ENCODE results near the gene C10orf53.
"Not testable (repeated sequence)": the region's sequence is repeated elsewhere in the genome, so short reads cannot be mapped to it uniquely, and the experiment has no call there.

Gene C10orf53

DNA sequence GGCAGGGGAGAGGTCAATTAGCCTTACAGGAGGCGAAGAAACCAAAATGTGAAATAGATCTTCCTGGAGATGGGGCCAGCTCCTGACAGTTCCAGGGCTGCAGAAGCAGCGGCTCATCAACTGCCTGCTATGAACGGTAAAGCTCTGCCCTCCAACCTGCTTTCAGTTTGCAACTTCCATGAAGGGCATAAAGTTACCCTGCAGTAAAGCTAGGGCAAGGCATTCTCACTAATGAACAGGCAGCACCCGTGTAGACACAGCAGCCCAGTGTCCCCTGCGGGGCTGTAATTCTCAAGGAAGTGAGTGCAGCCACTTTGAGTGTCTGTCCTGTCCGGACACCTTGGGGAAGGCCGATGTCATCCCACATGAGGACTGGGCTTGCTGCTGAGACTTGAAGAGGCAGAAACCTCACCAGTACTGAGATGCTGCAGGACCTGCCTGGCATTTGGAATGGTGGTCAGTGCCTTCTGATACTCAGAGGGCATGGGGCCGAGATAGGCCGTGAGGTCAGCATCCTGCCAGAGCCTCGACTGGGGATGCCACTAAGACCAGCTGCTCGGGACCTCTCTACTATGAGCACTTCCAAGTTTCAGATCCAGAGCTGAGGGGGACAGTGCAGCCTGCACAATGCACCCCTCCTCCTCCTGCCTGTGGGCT lies 26.1 kb upstream of the C10orf53 start:
- no peak for DNase-seq

DNA sequence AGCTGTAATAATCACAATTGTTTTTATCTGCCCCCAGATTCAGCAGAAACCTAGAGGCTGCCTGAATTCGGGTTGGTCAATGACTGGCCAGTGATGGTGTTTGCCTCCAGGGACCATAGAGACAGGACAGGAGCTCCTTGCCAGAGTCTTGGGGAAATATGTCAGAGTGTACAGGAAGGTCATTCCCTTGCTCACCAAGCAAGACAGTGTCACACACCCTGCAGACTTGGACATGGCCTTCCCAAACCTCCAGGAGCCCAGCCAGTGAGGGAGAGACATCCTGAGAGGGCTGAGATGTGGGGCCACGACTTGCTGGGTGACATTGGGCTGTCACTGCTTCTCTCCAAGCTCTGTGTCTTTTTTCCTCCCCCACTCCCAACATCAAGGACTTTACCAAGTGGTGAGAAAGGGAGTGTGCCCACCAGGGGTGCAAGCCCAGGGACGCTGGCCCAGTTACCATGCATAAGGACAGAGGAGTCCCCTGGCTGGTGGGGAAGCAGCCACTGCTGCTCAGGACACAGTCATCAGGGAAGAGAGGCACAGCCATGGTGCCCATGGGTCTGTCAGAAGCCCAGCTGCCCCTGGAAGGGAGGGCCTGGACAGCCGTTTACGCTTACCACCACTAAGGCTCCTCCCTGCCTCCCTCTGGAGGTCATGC lies 25.3 kb upstream of the C10orf53 start:
- DNase-seq, result no peak

DNA sequence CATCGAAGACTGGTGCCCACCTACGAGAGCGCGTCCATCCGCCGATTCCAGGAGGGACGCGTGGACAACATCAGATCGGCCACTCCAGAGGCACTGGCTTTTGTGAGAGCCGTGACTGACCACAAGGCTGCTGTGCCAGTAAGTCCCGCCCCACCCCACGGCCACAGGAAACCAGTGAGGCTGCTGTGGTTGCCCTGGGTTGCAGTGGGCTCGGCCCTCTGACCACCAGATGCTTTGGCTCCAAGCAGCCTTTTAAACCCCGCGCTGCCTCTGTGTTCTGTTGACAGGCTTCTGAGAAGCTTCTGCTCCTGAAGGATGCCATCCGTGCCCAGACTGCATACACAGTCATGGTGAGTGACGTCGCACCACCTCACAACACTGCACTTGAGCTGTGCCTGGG lies 24.4 kb upstream of the C10orf53 start:
- no peak for DNase-seq

DNA sequence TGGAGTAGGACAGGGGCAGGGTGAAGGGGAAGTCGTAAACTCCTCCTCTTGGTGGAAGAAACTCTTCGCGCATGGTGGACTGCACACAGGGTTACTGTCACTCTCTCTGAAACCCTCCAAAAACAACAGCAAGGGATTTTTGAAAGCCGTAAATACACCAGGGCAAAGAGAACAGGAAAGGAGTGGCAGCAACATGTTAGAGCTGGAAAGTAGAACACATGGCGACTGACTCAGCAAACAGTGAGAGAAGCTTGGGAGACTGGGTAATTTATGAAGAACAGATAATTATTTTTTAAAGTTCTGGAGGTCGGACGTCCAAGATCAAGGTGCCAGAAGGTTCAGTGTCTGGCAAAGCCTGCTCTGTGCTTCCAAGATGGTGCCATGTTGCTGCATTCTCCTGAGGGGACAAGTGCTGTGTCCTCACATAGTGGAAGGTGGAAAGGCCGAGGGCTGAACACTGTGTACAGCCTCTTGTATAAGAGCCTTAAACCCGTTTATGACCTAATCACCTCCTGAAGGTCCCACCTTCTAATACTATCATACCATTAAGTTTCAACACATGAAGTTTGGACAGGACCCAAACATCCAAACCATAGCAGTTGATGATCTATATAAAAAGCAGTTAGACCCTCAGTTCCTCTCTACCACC lies 22.5 kb upstream of the C10orf53 start:
- DNase-seq, result no peak

DNA sequence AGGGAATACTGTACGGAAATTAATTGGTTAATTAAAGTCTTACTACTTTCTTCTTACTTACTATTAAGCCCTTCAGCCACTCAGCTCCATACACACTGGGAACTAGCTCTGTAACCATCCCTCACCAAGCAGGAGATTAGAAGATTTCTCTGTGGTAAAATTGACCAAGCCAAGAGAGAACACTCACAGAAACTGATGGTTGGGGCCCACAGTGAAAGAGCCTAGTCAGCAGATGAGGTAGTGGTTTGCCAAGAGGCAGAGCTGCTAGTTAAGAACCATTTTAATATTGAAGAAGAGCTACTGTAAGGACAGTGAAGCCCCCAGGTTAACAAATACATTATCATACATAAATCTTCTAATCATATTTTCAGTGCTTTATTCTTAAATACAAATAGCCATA lies 21.8 kb upstream of the C10orf53 start:
- no peak for DNase-seq

DNA sequence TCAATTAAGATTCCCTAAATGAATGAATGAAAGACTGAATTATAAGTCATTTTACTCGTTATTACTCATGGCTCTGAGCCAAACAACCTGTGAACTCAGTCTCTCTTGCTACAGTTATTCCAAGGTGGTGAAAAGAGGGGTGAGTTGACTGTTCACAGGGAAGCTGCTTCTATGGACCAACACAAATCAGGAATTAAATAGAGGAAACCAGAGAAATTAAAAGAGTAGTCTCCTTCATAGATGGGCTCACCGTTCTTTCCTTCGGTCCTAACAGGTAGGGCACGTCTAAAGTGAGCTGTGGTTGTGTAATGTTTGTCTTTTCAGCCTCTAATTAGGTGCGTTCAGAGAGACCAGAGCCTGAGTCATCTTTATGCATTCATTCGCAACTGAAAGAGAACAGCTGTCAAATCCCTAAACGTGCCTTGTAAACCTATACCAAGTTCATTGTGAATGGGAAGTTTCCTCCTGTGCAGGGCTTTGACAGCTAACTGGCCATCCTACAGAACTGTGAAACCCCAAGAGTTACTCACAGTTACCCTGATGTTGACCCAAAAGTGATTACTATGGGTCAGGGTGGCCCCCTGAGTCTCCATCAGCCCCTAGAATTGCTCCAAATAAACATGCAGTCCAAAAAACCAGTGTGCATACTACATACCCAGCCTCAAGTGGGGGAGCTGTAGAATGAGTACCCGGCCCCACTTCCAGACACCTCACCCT lies 18.2 kb upstream of the C10orf53 start:
- peak; percentile 30 for DNase-seq

DNA sequence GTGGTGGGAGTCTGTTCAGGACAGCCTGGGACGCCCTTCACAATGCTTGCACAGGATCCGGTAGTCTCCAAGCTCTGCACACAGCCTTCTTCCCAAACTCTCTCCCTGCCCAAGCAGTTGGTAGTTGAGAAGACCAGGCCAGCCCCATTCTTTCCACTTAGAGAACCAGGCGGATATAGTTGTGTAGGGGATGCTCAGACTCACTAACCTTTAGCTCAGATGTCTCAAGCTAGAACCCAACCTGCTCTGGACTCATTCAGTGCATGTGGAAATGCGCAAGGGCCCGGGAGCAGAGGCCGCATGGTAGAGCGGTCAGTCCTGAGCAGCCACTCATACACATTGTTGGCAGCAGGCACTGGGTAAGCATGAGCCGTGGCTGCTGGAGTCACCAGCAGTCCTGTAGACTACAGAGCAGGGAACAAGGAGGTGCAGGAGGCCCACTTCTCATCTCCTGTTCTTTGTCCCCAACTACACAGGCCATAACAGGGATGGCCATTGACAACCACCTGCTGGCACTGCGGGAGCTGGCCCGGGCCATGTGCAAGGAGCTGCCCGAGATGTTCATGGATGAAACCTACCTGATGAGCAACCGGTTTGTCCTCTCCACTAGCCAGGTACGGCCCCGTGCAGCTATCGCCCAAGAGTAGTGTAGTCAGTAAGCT lies 17.2 kb upstream of the C10orf53 start:
- DNase-seq, result no peak

DNA sequence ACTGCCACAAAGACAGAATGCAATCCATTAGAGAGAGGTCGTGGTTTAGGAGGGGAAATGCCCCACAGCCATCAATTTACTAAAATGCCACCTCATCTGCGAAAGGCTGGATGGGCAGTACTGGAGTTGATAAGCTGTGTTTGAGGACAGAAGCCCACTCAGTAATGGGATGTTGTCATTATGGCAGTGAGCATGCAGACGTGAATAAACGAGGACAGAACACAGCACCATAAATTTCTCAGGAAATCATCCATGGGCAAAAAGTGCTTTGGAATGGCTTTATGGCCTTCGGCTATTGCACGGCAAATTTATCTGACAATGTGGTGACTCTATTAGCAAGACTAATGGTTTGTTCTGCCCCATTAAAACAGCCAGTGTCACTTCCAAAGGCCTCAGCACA lies 15.9 kb upstream of the C10orf53 start:
- no peak for DNase-seq

DNA sequence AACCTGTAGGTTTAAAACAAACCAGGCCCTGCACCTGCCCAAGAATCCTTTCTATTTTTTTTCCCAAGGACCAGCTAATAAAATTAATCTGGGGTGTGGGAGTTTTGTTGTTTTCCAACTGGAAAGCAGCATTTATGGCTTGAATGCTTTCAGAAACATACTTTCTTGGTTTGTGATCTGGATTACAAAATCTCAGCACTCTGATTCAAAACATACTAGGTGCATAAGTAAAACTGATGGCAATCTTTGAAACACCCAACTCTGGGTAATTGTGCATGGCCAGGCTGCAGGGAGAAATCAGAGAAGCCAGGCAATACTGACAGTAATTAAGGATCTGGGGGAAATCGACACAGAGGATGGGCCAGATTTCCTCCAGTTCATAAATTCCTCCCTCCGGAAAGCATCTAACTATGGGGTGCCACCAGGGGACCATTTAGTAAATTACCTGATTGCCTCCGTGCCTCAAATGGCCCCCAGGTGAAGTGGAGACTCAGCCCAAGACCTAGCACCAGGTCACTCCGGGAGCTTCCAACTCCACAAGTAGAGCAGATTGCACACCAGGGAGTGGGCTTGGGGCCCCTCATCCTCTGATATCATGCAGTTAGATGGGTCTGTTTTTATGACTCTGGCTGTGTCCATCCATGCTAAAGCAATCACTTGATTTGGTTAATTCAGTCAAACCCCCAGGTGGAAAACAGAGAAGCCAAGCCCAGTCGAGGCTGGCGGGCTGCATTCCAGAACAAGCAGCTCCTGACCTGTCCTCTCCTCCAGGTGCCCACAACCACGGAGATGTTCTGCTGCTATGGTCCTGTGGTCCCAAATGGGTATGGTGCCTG lies 15.2 kb upstream of the C10orf53 start:
- DNase-seq, result no peak

DNA sequence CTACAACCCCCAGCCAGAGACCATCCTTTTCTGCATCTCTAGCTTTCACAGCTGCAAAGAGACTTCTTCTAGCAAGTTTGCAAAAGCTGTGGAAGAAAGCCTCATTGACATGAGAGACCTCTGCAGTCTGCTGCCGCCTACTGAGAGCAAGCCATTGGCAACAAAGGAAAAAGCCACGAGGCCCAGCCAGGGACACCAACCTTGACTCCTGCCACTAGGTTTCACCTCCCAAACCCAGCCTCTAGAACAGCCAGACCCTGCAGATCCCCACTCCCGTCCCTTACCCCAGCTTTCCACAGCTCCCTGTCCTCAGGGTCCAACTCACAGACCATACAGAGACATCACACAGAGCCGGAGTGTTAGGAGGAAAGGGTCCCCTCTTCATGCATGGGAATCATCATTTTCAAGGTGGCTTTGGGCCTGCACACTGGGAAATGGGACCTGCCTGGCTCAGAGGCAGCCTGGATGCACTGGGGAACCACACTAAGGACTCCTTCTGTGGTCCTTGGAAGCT lies 14.6 kb upstream of the C10orf53 start:
- no peak for DNase-seq

DNA sequence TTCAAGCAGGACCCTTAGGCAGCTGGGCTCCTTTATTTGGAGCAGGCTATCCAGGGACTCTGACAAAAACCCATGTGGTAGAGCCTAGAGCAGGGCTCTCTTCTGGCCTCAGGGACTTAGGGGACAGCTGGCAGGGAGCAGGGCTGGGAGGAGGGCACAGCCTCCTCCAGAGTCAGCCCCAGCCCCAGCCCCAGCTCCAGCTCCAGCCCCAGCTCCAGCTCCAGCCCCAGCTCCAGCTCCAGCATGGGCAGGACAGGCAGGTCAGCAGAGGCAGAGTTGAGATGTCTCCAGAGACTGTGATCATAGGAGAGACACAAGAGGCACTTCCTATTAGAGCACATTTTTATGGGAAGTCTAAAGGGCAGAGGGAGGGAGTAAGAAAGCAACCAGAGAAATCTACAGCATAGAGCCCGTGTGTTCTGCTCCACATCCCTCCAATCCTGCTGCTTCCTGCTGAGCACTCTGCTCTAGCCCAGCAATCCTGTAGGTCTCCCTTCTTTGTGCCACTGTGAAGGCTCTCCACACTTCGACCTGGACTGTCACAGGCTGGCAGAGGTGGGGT lies 13.3 kb upstream of the C10orf53 start:
- no peak for DNase-seq

DNA sequence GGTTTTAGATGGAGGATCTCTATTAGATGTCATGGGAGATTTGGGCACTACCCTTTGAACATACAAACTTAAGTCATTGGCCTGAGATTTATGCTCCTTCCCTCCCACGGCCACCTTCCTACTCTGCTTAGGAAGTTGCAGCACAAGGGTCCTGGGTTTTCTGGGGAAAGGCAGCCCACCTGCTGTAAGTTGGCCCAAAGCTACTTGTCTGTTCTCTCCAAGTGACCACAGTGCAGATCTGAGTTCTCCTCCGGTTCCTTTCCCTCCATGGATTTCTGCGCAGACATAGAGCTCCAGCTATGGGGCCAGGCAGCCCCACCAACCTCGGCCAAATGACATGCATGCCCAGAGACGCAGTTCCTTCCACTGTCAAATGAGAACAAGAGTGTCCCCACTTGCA lies 12.8 kb upstream of the C10orf53 start:
- DNase-seq, result no peak

DNA sequence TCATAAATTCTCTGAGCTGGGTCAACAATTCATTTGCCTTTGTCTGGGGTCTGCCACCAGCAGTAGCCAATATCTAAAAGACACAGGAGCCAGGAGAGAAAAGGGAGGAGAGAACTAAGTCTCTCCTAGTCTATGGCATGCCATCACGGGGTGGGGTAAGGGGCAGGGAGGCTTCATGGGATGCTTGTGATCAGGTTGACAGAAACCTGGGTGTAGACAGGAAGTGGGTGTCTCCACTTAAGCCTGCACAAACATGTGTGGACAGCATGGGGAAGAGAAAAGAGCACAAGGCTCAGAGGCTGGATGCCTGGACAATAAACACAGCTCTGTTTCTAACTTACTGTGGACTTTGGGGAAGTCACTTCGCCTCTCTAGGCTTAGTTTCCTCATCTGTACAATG lies 11.5 kb upstream of the C10orf53 start:
- DNase-seq, result no peak

DNA sequence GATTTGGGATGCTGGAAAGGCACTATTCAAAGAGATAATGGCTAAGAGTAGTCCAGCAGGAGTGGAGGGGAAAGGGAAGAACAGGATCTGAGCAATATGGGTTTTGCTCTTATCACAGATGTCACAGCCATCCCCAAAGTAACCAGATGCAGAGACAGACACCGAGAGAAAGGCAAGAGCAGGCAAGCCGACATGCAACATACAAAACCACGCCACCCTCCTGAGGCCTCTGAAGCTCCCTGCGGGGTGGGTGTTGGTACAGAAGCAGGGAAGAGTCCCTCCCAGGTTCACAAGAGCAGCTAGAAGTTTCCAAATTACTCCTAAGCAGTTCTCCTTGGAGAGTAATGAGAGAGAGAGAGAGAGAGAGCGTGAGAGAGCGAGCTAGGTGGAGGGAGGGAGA lies 10.8 kb upstream of the C10orf53 start:
- DNase-seq, result no peak

DNA sequence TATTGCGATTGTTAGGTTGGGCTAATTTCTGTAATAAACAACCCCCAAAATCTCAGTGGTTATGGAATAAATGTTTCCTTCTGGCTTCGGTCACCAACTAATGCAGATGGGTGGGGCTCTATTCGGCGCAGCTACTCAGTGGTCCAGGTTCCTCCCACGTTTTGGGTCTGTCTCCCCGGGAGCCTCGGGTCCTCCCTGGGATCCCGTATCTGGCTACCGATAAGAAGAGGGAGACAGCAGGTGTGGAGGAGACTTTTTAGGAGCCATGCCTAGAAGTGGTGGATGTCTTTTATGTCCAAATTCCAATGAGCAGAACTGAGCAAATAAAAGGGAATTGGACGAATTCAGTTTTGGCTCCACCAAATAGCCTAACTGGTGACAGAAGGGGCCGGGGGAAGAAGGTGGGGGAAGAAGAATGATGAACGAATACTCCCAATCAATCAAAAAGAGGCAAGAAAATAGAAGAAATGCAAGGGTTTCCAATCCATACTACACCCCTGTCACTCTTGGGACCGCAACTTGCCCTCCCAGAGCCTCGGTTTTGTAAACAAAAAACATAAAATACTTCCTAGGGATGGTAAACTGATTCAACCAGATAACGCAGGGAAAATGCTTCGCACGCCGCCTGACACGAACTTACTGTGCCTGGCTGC lies 498 bp upstream of the C10orf53 start:
- DNase-seq, result no peak

DNA sequence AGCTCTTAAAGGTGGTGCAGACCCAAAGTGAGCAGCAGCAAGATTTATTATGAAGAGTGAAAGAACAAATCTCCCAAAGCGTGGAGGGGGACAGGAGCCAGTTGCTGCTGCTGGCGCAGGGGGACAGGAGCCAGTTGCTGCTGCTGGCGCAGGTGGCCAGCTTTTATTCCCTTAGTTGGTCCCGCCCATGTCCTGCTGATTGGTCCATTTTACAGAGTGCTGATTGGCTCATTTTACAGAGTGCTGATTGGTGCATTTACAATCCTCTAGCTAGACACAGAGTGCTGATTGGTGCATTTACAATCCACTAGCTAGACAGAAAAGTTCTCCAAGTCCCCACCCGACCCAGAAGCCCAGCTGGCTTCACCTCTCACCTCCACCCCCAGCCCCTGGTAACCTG lies 3.0 kb downstream of the C10orf53 start:
- DNase-seq, result not testable (repeated sequence)

DNA sequence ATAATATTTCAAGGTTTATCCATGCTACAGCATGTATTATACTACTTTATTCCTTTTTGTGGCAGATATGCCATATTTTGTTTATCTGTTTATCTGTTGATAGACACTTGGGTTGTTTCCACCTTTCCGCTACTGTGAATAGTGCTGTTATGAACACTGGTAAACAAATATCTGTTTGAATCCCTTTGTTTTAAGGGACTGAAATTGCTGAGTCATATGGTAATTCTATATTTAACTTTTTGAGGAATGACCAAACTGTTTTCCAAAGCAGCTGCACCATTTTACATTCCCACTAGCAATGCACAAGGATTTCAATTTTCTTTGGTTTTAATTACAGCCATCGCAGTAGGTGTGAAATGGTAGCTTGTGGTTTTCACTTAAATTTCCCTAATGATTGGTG lies 3.4 kb downstream of the C10orf53 start:
- no peak for DNase-seq

DNA sequence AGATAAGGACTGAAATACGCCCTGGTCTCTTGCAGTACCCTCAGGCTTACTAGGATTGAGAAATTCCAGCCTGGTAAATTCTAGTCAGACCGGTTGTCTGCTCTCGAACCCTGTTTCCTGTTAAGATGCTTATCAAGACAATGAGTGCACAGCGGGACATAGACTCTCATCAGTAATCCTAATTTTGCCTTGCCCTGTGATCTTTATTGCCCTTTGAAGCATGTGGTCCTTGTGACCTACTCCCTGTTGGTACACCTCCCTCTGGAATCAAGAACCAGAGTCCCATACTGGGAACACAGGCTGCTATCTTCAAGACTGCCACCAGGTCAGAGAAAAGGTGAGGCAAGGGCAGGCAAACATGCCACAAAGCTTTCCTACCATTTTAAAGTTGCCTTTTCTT lies 7.2 kb downstream of the C10orf53 start:
- no peak for DNase-seq

DNA sequence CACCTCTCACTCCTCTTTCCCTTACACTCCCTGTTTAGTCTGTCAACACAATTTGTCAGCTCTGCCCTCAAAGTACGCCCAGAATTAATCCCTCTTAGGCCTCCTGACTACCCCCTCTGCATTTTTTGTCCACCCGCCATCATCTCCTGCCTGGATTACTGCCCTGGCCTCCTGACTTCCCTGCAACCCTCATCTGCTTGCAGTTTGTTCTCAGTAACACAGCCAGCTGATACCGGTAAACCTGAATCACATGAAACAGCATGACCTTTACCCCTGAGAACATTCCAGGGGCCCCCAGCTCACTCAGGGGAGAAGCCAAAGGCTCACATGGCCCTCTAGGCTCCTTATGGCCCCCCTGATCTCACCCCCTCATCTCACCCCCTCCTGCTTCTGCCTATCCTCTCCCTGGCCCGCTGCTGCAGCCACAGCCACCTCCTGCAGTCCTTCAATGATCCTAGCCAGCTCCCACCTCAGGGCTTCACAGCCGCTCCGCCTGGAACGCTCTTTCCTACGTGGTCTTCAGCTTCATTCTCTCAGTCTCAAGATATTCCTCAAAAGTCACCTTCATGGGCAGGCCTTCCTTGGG lies 8.9 kb downstream of the C10orf53 start:
- no peak for DNase-seq

DNA sequence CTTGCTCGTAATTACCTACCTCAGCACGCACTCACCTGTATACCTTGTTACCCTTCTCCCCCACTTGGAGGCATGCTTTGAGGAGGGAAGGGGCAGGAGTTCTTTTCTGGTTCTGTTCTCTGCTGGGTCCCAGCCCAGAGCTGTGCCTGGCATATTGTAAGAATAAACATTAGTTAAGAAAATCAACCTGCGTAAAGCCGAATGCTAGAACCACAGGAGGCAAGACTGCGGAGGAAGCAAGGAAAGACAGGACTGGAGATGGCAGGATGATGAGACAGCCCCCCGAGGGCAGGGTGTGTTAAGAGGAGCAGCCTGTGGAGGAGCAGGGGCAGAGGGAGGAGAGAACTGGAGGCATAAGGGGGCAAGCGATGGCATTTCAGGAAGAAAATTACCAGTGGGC lies 9.5 kb downstream of the C10orf53 start:
- no peak for DNase-seq

Data from NCI-H2081 treated with DMSO at 0.1 percent for 48 hours (cell line).